Common myeloid progenitor, CD34-positive (primary cell): Measurements from ENCODE around the gene PCK2.

Experiments
- CTCF ChIA-PET: fragments of 350-600 bp; sonication (Branson Sonifier 250); formaldehyde crosslinking; loops from one replicate; lab custom pipeline; 2021; ENCODE audit warnings: antibody characterized with exemption; lab: Charles Lee
- POLR2A ChIA-PET: fragments of 350-600 bp; sonication (Branson Sonifier 250); formaldehyde crosslinking; loops from one replicate; lab custom pipeline; 2021; ENCODE audit warnings: antibody characterized with exemption; lab: Charles Lee
- DNase-seq, 3 donors: peaks; one replicate each; pipeline versions ENCODE4 v3.0.0 to v3.0.0-alpha.2; 2013
- H3K27ac ChIP-seq, 2 experiments: 1 replicate in 1 of 2; 2 replicates in 1 of 2; pipeline ENCODE4 v1.7.0; 2013; ENCODE audit warnings: inconsistent platforms in 2 of 2, low read length in 2 of 2, mild to moderate bottlenecking in 2 of 2, low read depth in 1 of 2, moderate library complexity in 1 of 2; ENCODE audit not compliant: severe bottlenecking in 2 of 2, insufficient read depth in 1 of 2, poor library complexity in 1 of 2
- H3K27me3 ChIP-seq, 5 experiments: replicated peaks in 2 of 5; 1 replicate in 3 of 5; 2 replicates in 2 of 5; pipeline versions ENCODE4 v1.6.1 to v1.7.0; 2013; ENCODE audit warnings: low read length in 4 of 5, mild to moderate bottlenecking in 2 of 5, moderate library complexity in 2 of 5, inconsistent platforms in 1 of 5; ENCODE audit not compliant: insufficient read depth in 5 of 5, control insufficient read depth in 4 of 5
- H3K36me3 ChIP-seq, 4 experiments: 1 replicate in 2 of 4; 2 replicates in 2 of 4; pipeline versions ENCODE4 v1.6.1 to v1.7.0; 2013; ENCODE audit warnings: low read length in 3 of 4, control low read depth in 1 of 4, mild to moderate bottlenecking in 1 of 4; ENCODE audit not compliant: control insufficient read depth in 4 of 4, insufficient read depth in 4 of 4
- H3K4me1 ChIP-seq, 4 experiments: 1 replicate in 3 of 4; 2 replicates in 1 of 4; pipeline versions ENCODE4 v1.6.1 to v1.7.1; 2013; ENCODE audit warnings: low read length in 3 of 4, mild to moderate bottlenecking in 3 of 4, control low read depth in 1 of 4, inconsistent platforms in 1 of 4, moderate library complexity in 1 of 4; ENCODE audit not compliant: control insufficient read depth in 4 of 4, insufficient read depth in 4 of 4; ENCODE audit errors: control extremely low read depth in 1 of 4
- H3K4me3 ChIP-seq, 7 experiments: 1 replicate in 4 of 7; 2 replicates in 3 of 7; pipeline versions ENCODE4 v1.5.1 to v1.7.0; 2013; ENCODE audit warnings: mild to moderate bottlenecking in 7 of 7, low read length in 6 of 7, moderate library complexity in 6 of 7, inconsistent platforms in 2 of 7, low read depth in 2 of 7, control low read depth in 1 of 7; ENCODE audit not compliant: insufficient read depth in 4 of 7, control insufficient read depth in 1 of 7; ENCODE audit errors: extremely low read depth in 1 of 7
- H3K9me3 ChIP-seq, 5 experiments: 1 replicate in 4 of 5; 2 replicates in 1 of 5; pipeline versions ENCODE4 v1.6.1 to v1.7.1; 2013; ENCODE audit warnings: low read length in 4 of 5, mild to moderate bottlenecking in 2 of 5, inconsistent platforms in 1 of 5, low read depth in 1 of 5, moderate library complexity in 1 of 5; ENCODE audit not compliant: control insufficient read depth in 4 of 5, insufficient read depth in 2 of 5; ENCODE audit errors: control extremely low read depth in 1 of 5
- WGBS: methylation state at CpG from one replicate; pipeline ENCODE4 v1.1.5; 2013; ENCODE audit not compliant: insufficient coverage; 5-methylcytosine and 5-hydroxymethylcytosine counted together

The PCK2 gene

GRCh38 chr14:24141097-24141880 lies 47.2 kb downstream of the PCK2 start, which contains the start of gene EMC9:
Gene EMC9 (minus strand): TSS chr14:24141591. CDS start chr14:24141304, 287 bp downstream.
- WGBS = 0% methylated on average over 56 of the region's 65 CpGs
- H3K4me3 ChIP-seq = peak within 1 kb of the TSS; percentile 80 to 98 (median 87)
- DNase-seq = peak; percentile 99 to 100 (median 100)
- H3K9me3 ChIP-seq = no peaks in the 10 kb centered on the region
- peak within 1 kb of the TSS; percentile 53 to 85 for H3K27ac ChIP-seq
- ChIA-PET POLR2A (interaction anchor here (0.7 to 1.7 kb wide), 4 partner anchors 9 to 27 kb away, joined by 3 to 15 read pairs (median 4); partner anchors contain the start of genes DCAF11 and IRF9), CTCF (interaction anchor here (0.6 to 6.4 kb wide), 9 partner anchors 9 to 85 kb away, joined by 3 to 61 read pairs (median 3); partner anchors contain the start of genes IPO4 and IRF9)
- H3K4me1 ChIP-seq = peaks cover 6 to 56% (median 46%) of the 10 kb centered on the region in 4 experiments
- peaks cover 7 to 47% (median 27%) of the 10 kb centered on the region in 4 experiments for H3K36me3 ChIP-seq
- H3K27me3 ChIP-seq = no peaks in the 10 kb centered on the region

DNA sequence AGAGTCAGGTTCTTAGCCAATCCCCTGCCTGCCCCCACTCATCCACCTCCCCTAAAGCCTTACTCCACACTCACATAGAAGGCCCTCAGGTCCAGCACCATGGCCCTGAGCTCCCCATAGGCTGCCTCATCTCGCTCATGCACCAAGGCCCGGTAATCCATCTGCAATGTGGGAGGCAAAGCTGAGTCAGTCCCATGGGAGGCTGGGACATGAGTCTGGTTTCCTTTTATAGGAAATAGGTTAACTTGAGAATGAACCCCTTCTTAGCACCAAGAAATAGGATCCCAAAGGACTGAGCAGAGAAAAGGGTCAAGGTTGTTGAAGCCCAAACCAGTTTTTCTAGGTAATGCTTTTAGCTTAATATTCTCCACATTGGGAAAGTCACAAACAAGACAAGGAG lies 49.4 kb downstream of the PCK2 start:
- no peak for DNase-seq
- Histone ChIP-seq H3K36me3 (peaks cover 4 to 32% (median 15%) of the 10 kb centered on the region in 4 experiments), H3K27ac (no peak overlapping the region), H3K27me3 (no peaks in the 10 kb centered on the region), H3K4me1 (peaks cover 6 to 50% (median 43%) of the 10 kb centered on the region in 4 experiments), H3K9me3 (no peaks in the 10 kb centered on the region), H3K4me3 (no peak overlapping the region)
- CTCF ChIA-PET = interaction anchor here (1.2 to 11.6 kb wide), 4 partner anchors 17 to 99 kb away, joined by 3 to 112 read pairs (median 3); partner anchors contain the start of genes IRF9 and TINF2
- POLR2A ChIA-PET = no interaction called here
- WGBS = no CpG with 5 or more reads among the region's 2 CpGs

- Histone ChIP-seq H3K27me3 (no peaks in the 10 kb centered on the region), H3K4me1 (peaks cover 6 to 49% (median 42%) of the 10 kb centered on the region in 4 experiments), H3K4me3 (no peak overlapping the region), H3K9me3 (no peaks in the 10 kb centered on the region), H3K36me3 (peaks cover 6 to 28% (median 15%) of the 10 kb centered on the region in 4 experiments), H3K27ac (no peak overlapping the region)
- POLR2A ChIA-PET = no interaction called here
- no peak for DNase-seq
- 100% methylated on average over 1 of the region's 1 CpG for WGBS
- CTCF ChIA-PET = interaction anchor here (1.2 to 11.6 kb wide), 4 partner anchors 16 to 98 kb away, joined by 3 to 112 read pairs (median 3); partner anchors contain the start of genes IRF9 and TINF2
Observed at GRCh38 chr14:24144451-24144850, 50.3 kb downstream of the PCK2 start.

GRCh38 chr14:24145219-24145618 lies 51.1 kb downstream of the PCK2 start:
- peak overlapping the region in 6 of 7 experiments; percentile 88 to 100 (median 97) for H3K4me3 ChIP-seq
- no CpG with 5 or more reads among the region's 2 CpGs for whole genome bisulfite sequencing
- ChIA-PET POLR2A (no interaction called here), CTCF (interaction anchor here (0.9 to 11.6 kb wide), 6 partner anchors 8 to 163 kb away, joined by 3 to 112 read pairs (median 3); partner anchors contain the start of genes CIDEB, DCAF11, IRF9 and NRL)
- no peaks in the 10 kb centered on the region for H3K27me3 ChIP-seq
- peaks cover 13 to 33% (median 22%) of the 10 kb centered on the region in 4 experiments for H3K36me3 ChIP-seq
- DNase-seq = no peak
- no peaks in the 10 kb centered on the region for H3K9me3 ChIP-seq
- peaks cover 4 to 42% (median 37%) of the 10 kb centered on the region in 4 experiments for H3K4me1 ChIP-seq
- no peak overlapping the region for H3K27ac ChIP-seq

GRCh38 chr14:24145690-24146452 lies 51.8 kb downstream of the PCK2 start:
- H3K27me3 ChIP-seq = no peaks in the 10 kb centered on the region
- CTCF ChIA-PET = interaction anchor here (0.8 to 11.6 kb wide), 11 partner anchors 9 to 162 kb away, joined by 3 to 112 read pairs (median 3); partner anchors contain the start of genes CIDEB, DCAF11, IRF9 and NRL
- 26% methylated on average over 7 of the region's 9 CpGs for WGBS

GRCh38 chr14:24146453-24146977 lies 52.4 kb downstream of the PCK2 start, which contains the start of gene PSME2:
Gene PSME2 (minus strand): TSS chr14:24146610. CDS start chr14:24146581, 29 bp downstream.
- ChIA-PET CTCF (interaction anchor here (0.7 to 11.6 kb wide), 11 partner anchors 9 to 162 kb away, joined by 3 to 112 read pairs (median 4); partner anchors contain the start of genes CIDEB, DCAF11, IRF9 and NRL), POLR2A (interaction anchor here (0.8 to 2.2 kb wide), 6 partner anchors 8 to 43 kb away, joined by 3 to 16 read pairs (median 4); partner anchors contain the start of genes DCAF11, IRF9 and NRL)
- Histone ChIP-seq H3K27ac (peak within 1 kb of the TSS; percentile 71 to 85), H3K9me3 (no peaks in the 10 kb centered on the region), H3K27me3 (no peaks in the 10 kb centered on the region), H3K4me1 (peaks cover 4 to 34% (median 32%) of the 10 kb centered on the region in 4 experiments), H3K4me3 (peak within 1 kb of the TSS; percentile 56 to 100 (median 97)), H3K36me3 (peaks cover 15 to 46% (median 32%) of the 10 kb centered on the region in 4 experiments)
- WGBS = 0% methylated on average over 13 of the region's 25 CpGs
- DNase-seq = peak; percentile 95 to 99 (median 98)

More at GRCh38 chr14:24145690-24146452, 51.8 kb downstream of the PCK2 start:
- H3K4me1 ChIP-seq = peaks cover 4 to 36% (median 33%) of the 10 kb centered on the region in 4 experiments
- no peaks in the 10 kb centered on the region for H3K9me3 ChIP-seq
- no peak for DNase-seq
- peaks cover 13 to 40% (median 26%) of the 10 kb centered on the region in 4 experiments for H3K36me3 ChIP-seq
- H3K27ac ChIP-seq = peak overlapping the region; percentile 71 to 85
- POLR2A ChIA-PET = interaction anchor here (1.1 to 2.2 kb wide), 4 partner anchors 8 to 43 kb away, joined by 3 to 16 read pairs (median 4); partner anchors contain the start of gene IRF9
- H3K4me3 ChIP-seq = peak overlapping the region; percentile 56 to 100 (median 97)
